HepG2 (cell line): ENCODE results near the gene UGT1A7. TPM values are rescaled to one million over a fixed set of nuclear protein-coding genes. Genes with fewer than 3 reads are reported as not detected.

ENCODE experiments used
- ADNP ChIP-seq: sonication (generic); formaldehyde crosslinking; IDR thresholded peaks from 2 replicates; pipeline ENCODE4 v1.4.0; 2020; ENCODE audit warnings: missing genetic modification reagents
- CAMTA2 ChIP-seq: sonication (generic); formaldehyde crosslinking; IDR thresholded peaks from 2 replicates; pipeline ENCODE4 v1.4.0; 2020; ENCODE audit warnings: mild to moderate bottlenecking, missing genetic modification reagents, borderline replicate concordance
- ETV6 ChIP-seq: sonication (generic); formaldehyde crosslinking; conservative IDR thresholded peaks from 2 replicates; pipeline ENCODE4 v1.4.0; 2020; ENCODE audit warnings: missing genetic modification reagents
- FOXJ3 ChIP-seq: sonication (generic); formaldehyde crosslinking; IDR thresholded peaks from 2 replicates; pipeline ENCODE4 v1.4.0; 2020; ENCODE audit warnings: missing genetic modification reagents, mild to moderate bottlenecking, borderline replicate concordance
- GTF3A ChIP-seq: sonication (generic); formaldehyde crosslinking; conservative IDR thresholded peaks from 2 replicates; pipeline ENCODE4 v1.4.0; 2020; ENCODE audit warnings: mild to moderate bottlenecking, missing genetic modification reagents
- HMGXB4 ChIP-seq, 2 experiments: sonication (generic) in 1 of 2; formaldehyde crosslinking in 1 of 2; IDR thresholded peaks; 2 replicates each; pipeline versions ENCODE4 v1.4.0 to v1.6.1; 2018 to 2020; ENCODE audit warnings: missing genetic modification reagents in 2 of 2, borderline replicate concordance in 1 of 2, low read depth in 1 of 2, mild to moderate bottlenecking in 1 of 2, missing biosample characterization in 1 of 2
- HNRNPL ChIP-seq: fragments of 200-400 bp; formaldehyde crosslinking; IDR thresholded peaks from 2 replicates; pipeline ENCODE4 v1.6.1; 2017; ENCODE audit warnings: mild to moderate bottlenecking, low read depth, low read length
- IRX3 ChIP-seq: sonication (generic); formaldehyde crosslinking; IDR thresholded peaks from 2 replicates; pipeline ENCODE4 v1.8.1; 2023; ENCODE audit warnings: mild to moderate bottlenecking, low read depth, missing genetic modification reagents, borderline replicate concordance
- LRRFIP1 ChIP-seq: sonication (generic); formaldehyde crosslinking; conservative IDR thresholded peaks from 2 replicates; pipeline ENCODE4 v1.4.0; 2020; ENCODE audit warnings: missing genetic modification reagents
- MLXIP ChIP-seq: sonication (generic); formaldehyde crosslinking; IDR thresholded peaks from 2 replicates; pipeline ENCODE4 v1.9.0; 2021; ENCODE audit warnings: missing genetic modification reagents, borderline replicate concordance
- MNT ChIP-seq: fragments of 450-650 bp; IDR thresholded peaks from 2 replicates; pipeline ENCODE4 v1.6.1; 2016
- NAIF1 ChIP-seq: sonication (generic); formaldehyde crosslinking; IDR thresholded peaks from 2 replicates; pipeline ENCODE4 v1.5.0; 2020; ENCODE audit warnings: mild to moderate bottlenecking, missing genetic modification reagents, borderline replicate concordance
- SNAI1 ChIP-seq: sonication (generic); formaldehyde crosslinking; IDR thresholded peaks from 2 replicates; pipeline ENCODE4 v1.5.0; 2020; ENCODE audit warnings: mild to moderate bottlenecking, missing genetic modification reagents, borderline replicate concordance
- SRSF9 ChIP-seq: fragments of 200-400 bp; formaldehyde crosslinking; IDR thresholded peaks from 2 replicates; pipeline ENCODE4 v1.6.1; 2018; ENCODE audit warnings: borderline replicate concordance, mild to moderate bottlenecking, low read depth, low read length; ENCODE audit not compliant: insufficient read depth, poor library complexity, severe bottlenecking
- ZBTB2 ChIP-seq: sonication (generic); formaldehyde crosslinking; IDR thresholded peaks from 2 replicates; pipeline ENCODE4 v1.8.0; 2022; ENCODE audit warnings: low read depth, missing genetic modification reagents
- ZFY ChIP-seq: sonication (generic); formaldehyde crosslinking; IDR thresholded peaks from 2 replicates; pipeline ENCODE4 v1.4.0; 2020; ENCODE audit warnings: missing genetic modification reagents
- ZNF510 ChIP-seq: sonication (generic); formaldehyde crosslinking; IDR thresholded peaks from 2 replicates; pipeline ENCODE4 v1.4.0; 2020; ENCODE audit warnings: low read depth, mild to moderate bottlenecking, missing genetic modification reagents
- ZNF549 ChIP-seq: sonication (generic); formaldehyde crosslinking; IDR thresholded peaks from 2 replicates; pipeline ENCODE4 v1.5.0; 2020; ENCODE audit warnings: missing genetic modification reagents
- polyA plus RNA-seq, 8 experiments: library from polyadenylated mRNA; depleted of rRNA in 3 of 8; stranded (reverse) in 7 of 8; unstranded in 1 of 8; fragments of >200 nt; fragmentation: Illumina TruSeq in 4 of 8; extraction: Trizol in 4 of 8; gene quantifications; 2 replicates each; pipeline versions ENCODE4 v1.2.1 to v1.2.3, GENCODE V29; 2011 to 2016; ENCODE audit warnings: low read depth in 4 of 8, missing spikeins in 1 of 8, mixed read lengths in 1 of 8; ENCODE audit not compliant: insufficient read depth in 1 of 8
- total RNA-seq, 5 experiments: library from RNA; depleted of rRNA; stranded (reverse); fragments of >200 nt; fragmentation: Illumina TruSeq; extraction: Trizol; gene quantifications; 2 replicates each; pipeline ENCODE4 v1.2.3, GENCODE V29; 2016; ENCODE audit warnings: low read depth in 1 of 5

UGT1A7 gene
- total and polyA plus RNA-seq, 2 of the 13 experiments (the other 11 are each of a cell fraction or from before 2014, with no cell fraction given) = not detected

- TF ChIP-seq NAIF1 (CRISPR knock-in tag) (no peak), SNAI1 (CRISPR knock-in tag) (no peak), ETV6 (CRISPR knock-in tag) (no peak), IRX3 (peak; percentile 81; the same call in 1 of the 2 replicates), LRRFIP1 (CRISPR knock-in tag) (no peak), ZNF549 (CRISPR knock-in tag) (no peak), MNT (no peak), HMGXB4 (CRISPR knock-in tag; IDR thresholded peaks at IDR 0.05; ENCODE audit: borderline replicate concordance in 1 of 2, low read depth in 1 of 2) (peak in 1 of 2 experiments; percentile 66; a peak in 1 of 4 replicates), GTF3A (CRISPR knock-in tag) (no peak), CAMTA2 (no peak), ADNP (CRISPR knock-in tag) (no peak), ZNF510 (CRISPR knock-in tag) (no peak), ZFY (CRISPR knock-in tag) (no peak), MLXIP (no peak), SRSF9 (no peak), HNRNPL (no peak), ZBTB2 (peak; percentile 62; the same call in 1 of the 2 replicates), FOXJ3 (CRISPR knock-in tag) (peak; percentile 96)
Observed at GRCh38 chr2:233756429-233757081, 74.9 kb downstream of the UGT1A7 start (continued).
